ENCODE measurements around the gene CEP43. TPM values are rescaled to one million over a fixed set of nuclear protein-coding genes. Genes with fewer than 3 reads are reported as not detected.

Gene CEP43, protein sequence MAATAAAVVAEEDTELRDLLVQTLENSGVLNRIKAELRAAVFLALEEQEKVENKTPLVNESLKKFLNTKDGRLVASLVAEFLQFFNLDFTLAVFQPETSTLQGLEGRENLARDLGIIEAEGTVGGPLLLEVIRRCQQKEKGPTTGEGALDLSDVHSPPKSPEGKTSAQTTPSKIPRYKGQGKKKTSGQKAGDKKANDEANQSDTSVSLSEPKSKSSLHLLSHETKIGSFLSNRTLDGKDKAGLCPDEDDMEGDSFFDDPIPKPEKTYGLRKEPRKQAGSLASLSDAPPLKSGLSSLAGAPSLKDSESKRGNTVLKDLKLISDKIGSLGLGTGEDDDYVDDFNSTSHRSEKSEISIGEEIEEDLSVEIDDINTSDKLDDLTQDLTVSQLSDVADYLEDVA
- total RNA-seq = 10 to 100 TPM in 6 of 10 donors, 1 to 10 TPM in 4; 7.5 to 15.0 (median 10.4) TPM
- polyA plus RNA-seq = 1 to 10 TPM; 7.8 to 8.8 TPM
- long read RNA-seq, donor 1, full-length matches to known transcripts = 26 of 32 reads
- long read RNA-seq, donor 1, partial matches to known transcripts = 1 of 32 reads
- long read RNA-seq, donor 1, other reads (novel, unspliced or antisense) = 5 of 32 reads
- long read RNA-seq, donor 2, full-length matches to known transcripts = 14 of 20 reads
- long read RNA-seq, donor 2, partial matches to known transcripts = 2 of 20 reads
- long read RNA-seq, donor 2, other reads (novel, unspliced or antisense) = 4 of 20 reads
- long read RNA-seq, donor 3, full-length matches to known transcripts = 39 of 63 reads
- long read RNA-seq, donor 3, partial matches to known transcripts = 7 of 63 reads
- long read RNA-seq, donor 3, other reads (novel, unspliced or antisense) = 17 of 63 reads

DNA sequence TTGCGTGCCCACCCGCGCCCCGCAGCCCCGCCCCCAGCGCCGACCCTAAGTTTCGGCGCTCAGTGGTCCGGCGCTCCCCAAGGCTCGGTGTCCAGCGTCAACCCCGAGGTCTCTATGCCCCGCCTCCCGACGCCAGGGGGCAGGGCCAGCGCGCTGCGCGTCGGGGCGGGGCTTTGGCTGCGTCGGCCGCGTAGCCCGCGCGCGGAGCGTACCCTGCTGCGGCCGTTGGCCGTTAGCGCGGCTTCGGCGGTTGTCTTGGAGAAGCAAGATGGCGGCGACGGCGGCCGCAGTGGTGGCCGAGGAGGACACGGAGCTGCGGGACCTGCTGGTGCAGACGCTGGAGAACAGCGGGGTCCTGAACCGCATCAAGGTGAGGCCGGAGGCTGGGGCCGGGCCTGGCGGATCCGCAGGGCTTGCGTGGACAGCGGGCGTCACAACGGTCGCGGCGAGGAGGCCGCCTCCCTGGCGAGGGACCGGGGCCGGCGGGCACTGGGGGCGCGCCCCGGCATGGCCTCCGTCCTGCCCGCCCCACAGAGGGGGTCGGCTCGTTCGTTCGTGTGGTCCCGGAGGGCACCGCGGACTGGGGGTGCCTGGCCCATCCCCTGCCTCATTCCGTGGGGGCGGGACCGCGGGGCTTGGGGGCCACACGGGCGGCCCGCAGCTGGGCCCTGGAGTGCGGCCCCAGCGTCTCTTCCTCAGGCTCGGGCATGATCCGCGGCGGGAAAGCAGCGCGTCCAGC, at the start of gene CEP43:
Gene CEP43 (plus strand): TSS at position 253 of the 739 bp plus-strand sequence. CDS start 16 bp downstream, at position 269.
- Histone ChIP-seq H3K27ac (peak within 1 kb of the TSS in 9 of 10 donors; percentile 21 to 90 (median 78)), H3K9me3 (no peaks in the 10 kb centered on the region), H3K4me3 (peak within 1 kb of the TSS; percentile 75 to 97 (median 90)), H3K36me3 (peaks cover 0 to 21% (median 0%) of the 10 kb centered on the region in 9 donors), H3K27me3 (no peaks in the 10 kb centered on the region), H3K4me1 (peaks cover 0 to 29% (median 21%) of the 10 kb centered on the region in 9 donors)
- ATAC-seq = peak; percentile 98 to 99 (median 99)
- intact Hi-C loops (cut with DNase I) = loop anchor here in 7 of 10 donors (5.0 to 10.0 kb wide), 4 partner anchors 42 to 145 kb away; partner anchors contain the start of gene RNASET2 (in 3 of the 7)
- peak; percentile 94 to 96 for DNase-seq
- TF ChIP-seq, protein P1, sequence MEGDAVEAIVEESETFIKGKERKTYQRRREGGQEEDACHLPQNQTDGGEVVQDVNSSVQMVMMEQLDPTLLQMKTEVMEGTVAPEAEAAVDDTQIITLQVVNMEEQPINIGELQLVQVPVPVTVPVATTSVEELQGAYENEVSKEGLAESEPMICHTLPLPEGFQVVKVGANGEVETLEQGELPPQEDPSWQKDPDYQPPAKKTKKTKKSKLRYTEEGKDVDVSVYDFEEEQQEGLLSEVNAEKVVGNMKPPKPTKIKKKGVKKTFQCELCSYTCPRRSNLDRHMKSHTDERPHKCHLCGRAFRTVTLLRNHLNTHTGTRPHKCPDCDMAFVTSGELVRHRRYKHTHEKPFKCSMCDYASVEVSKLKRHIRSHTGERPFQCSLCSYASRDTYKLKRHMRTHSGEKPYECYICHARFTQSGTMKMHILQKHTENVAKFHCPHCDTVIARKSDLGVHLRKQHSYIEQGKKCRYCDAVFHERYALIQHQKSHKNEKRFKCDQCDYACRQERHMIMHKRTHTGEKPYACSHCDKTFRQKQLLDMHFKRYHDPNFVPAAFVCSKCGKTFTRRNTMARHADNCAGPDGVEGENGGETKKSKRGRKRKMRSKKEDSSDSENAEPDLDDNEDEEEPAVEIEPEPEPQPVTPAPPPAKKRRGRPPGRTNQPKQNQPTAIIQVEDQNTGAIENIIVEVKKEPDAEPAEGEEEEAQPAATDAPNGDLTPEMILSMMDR (IDR thresholded peaks at IDR 0.05) = peak in 2 of 9 donors; percentile 15 to 25
- WGBS, 2 donors = 0 to 1% methylated on average over 83 to 93 of the region's 93 CpGs

DNA sequence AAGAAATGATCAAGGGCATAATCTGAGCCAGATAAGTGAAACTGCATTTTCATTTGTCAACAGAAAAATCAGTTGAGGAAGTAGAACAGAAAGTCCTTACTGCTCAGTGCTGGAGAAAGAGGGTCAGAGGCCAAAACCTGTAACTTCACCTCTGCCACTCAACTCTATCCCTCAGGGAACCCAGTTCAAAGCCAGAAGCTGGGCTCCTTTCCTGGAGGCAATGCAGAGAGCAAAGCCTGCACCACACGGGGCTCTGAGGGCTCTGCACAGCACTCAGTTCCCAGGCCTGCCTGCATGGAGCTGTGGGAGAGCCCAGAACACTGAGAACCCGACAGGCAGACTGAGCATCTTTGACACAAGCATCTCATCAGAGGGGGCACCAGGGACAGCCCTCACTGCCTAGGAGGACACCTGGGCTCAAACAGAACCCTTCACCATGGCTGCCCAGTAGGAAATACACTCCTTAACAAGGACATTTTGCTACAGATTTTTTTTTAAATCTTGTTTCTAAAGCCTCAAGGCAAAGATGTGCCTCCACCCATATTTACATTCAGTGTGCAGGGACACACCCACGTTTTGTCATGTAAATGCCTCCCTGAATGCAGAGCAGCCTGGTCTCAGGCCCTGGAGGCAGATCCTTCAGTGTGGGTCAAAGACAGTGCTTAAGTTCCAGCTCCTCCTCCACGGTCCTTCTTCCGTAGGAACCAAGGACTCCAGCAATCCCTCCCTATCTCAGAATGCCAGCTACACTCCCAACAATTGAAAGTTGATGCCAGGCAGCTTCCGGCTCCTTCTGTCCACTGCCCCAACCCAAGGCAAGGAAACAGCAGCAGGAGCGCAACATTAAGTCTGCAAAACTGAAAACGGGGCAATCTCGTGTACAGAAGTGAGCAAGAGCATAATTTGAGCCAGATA, 49.4 kb upstream of the CEP43 start:
- no peaks in the 10 kb centered on the region for H3K9me3 ChIP-seq
- intact Hi-C loops (cut with DNase I) = loop anchor here in 8 of 10 donors (2.0 to 10.0 kb wide), 7 partner anchors 21 to 177 kb away; partner anchors contain the start of gene CEP43 (in 1 of the 8)
- H3K27me3 ChIP-seq = no peaks in the 10 kb centered on the region
- H3K4me1 ChIP-seq = peaks cover 0 to 52% (median 5%) of the 10 kb centered on the region in 9 donors
- peak overlapping the region in 8 of 10 donors; percentile 30 to 89 (median 71) for H3K27ac ChIP-seq
- no peak overlapping the region for H3K4me3 ChIP-seq
- WGBS, 2 donors = 81 to 82% methylated on average over 9 of the region's 9 CpGs
- H3K36me3 ChIP-seq = peaks cover 0 to 48% (median 11%) of the 10 kb centered on the region in 9 donors
- TF ChIP-seq, protein P1 (IDR thresholded peaks at IDR 0.05) = no peak
- DNase-seq (no peak), ATAC-seq (peak in 4 of 8 donors; percentile 1 to 41 (median 10))

DNA sequence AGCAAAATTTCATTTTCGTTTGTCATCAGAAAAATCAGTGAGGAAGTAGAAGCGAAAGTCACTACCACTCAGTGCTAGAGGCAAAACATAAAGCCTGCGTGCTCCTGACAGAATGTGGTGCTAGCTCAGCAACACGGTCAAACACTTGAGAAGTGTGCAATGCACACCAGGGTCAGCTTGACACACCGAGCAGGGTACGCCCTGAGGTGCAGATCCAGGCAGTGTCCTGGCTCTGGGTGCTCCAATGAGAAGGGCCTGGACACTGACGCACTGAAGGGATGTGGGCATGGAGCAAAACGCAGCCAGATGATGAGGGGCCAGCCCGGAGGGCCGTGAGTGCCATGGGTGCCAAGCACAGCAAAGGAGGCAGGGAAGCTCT, 48.8 kb upstream of the CEP43 start:
- H3K27ac ChIP-seq = peak overlapping the region in 9 of 10 donors; percentile 67 to 89 (median 78)
- peaks cover 0 to 43% (median 11%) of the 10 kb centered on the region in 9 donors for H3K36me3 ChIP-seq
- TF ChIP-seq, protein P1 (IDR thresholded peaks at IDR 0.05) = no peak
- no peaks in the 10 kb centered on the region for H3K9me3 ChIP-seq
- H3K27me3 ChIP-seq = no peaks in the 10 kb centered on the region
- DNase-seq (no peak), ATAC-seq (peak; percentile 4 to 61 (median 23))
- peaks cover 0 to 54% (median 6%) of the 10 kb centered on the region in 9 donors for H3K4me1 ChIP-seq
- H3K4me3 ChIP-seq = peak overlapping the region in 4 of 10 donors; percentile 39 to 54 (median 48)
- 91 to 93% methylated on average over 10 of the region's 10 CpGs for whole genome bisulfite sequencing, 2 donors
- intact Hi-C loops (cut with DNase I) = loop anchor here in 8 of 10 donors (2.0 to 10.0 kb wide), 6 partner anchors 22 to 173 kb away; partner anchors contain the start of gene CEP43 (in 1 of the 8)

All from heart right ventricle (tissue), 16 donors.